HG03097 (cell line): ENCODE measurements around the gene TBC1D5.
"Not testable (repeated sequence)": the region's sequence is repeated elsewhere in the genome, so short reads cannot be mapped to it uniquely, and the experiment has no call there.

Source experiments
- ATAC-seq: cut with Tn5 transposase; IDR thresholded peaks from one replicate; pipeline ENCODE4 v1.9.1; 2021; ENCODE audit not compliant: unreplicated experiment, low FRiP score

TBC1D5 gene

DNA sequence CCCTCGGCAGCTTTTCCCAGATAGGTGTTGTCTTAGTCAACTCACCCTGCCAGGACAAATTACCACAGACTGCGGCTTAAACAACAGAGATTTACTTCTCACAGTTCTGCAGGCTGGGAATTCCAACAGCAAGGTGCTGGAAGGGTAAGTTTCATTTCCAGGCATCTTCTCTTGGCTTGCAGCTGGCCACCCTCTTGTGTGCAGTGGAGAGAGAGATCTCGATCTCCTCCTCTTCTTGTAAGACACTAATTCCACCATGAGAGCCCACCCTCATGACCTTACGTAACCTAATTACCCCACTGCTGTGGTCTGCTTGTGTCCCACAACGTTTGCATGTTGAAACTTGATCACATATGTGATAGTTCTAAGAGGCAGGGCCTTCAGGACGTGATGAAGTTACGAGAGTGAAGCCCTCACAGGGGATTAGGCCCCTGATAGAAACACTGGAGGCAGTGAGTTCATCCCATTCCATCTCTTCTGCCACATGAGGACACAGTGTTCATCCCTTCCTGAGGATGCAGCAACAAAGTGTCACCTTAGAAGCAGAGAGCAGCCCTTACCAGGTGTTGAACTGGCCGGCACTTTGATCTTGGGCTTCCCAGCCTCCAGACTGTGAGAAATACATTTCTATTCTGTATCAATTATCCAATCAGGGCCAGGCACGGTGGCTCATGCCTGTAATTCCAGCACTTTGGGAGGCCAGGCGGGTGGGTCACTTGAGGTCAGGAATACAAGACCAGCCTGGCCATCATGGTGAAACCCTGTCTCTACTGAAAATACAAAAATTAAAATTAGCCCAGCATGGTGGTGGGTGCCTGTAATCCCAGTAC, 609.9 kb downstream of the TBC1D5 start:
- no peak for ATAC-seq

DNA sequence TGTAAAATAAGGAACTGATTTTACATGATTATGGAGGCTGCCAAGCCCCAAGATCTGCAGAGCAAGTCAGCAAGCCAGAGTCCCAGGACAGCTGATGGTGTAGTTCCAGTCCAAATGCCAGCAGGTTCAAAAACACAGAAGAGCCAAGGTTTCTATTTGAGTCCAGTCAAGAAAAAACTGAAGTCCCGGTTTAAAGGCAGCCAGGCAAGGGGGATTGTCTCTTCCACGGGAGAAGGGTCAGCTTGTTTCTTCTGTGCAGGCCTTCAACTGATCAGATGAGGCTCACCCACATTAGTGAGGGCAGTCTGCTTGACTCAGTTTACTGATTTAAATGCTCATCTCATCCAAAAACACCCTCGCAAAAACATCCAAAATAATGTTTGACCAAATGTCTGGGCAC, 611.5 kb downstream of the TBC1D5 start:
- no peak for ATAC-seq

DNA sequence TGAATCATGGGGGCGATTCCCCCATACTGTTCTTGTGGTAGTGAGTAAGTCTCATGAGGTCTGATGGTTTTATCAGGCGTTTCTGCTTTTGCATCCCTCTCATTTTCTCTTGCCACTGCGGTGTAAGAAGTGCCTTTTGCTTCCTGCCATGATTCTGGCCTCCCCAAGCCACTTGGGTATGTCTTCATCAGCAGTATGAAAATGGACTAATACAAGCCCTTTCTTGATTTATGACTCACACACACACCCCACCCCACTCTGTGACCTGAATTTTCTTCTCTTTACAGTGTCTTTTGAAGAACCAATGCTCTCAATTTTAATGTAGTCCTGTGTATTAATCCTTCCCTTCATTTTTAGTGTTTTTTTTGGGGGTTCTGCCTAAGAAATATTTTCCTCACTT, 612.9 kb downstream of the TBC1D5 start:
- no peak for ATAC-seq

DNA sequence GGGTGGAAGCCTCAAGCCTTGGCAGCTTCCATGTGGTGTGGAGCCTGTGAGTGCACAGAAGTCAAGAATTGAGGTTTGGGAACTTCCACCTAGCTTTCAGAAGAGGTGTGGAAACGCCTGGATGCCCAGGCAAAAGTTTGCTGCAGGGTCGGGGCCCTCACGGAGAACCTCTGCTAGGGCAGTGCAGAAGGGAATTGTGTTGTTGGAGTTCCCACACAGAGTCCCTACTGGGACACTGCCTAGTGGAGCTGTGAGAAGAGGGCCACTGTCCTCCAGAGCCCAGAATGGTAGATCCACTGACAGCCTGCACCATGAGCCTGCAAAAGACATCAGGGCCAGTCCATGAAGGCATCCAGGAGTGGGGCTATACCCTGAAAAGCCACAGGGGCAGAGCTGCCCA, 613.8 kb downstream of the TBC1D5 start:
- ATAC-seq, result not testable (repeated sequence)

DNA sequence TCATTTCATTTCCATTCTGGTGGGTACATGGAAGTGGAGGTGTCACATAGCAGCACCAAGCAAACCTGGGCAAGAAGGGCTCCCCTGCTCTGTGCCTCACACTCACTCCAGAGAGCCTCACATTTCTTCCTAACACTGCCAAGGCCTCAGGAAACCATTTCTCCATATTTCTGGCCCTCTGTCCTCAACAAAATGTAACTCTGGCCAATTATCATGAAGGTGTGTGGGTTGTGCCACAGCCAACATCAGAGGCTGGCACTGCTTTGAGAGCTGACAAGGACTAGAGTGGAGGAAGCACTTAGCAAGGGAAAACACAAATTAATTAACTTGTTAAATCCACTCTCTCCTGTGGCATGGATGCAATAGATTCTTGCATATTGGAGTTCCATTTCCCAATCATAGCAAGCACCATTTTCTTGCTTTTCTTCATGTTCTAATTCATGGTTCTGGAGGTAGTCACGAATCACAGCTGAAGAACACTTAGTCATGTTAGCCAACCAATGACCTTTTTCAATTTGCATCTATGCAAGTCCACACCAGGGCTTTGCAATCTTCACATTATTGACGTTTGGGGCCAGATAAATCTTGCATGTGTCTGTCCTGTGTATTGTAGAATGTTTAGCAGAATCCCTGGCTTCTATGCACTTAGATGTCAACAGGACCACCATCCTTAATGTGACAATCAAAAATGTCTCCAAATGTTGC, 616.5 kb downstream of the TBC1D5 start:
- ATAC-seq, result no peak

DNA sequence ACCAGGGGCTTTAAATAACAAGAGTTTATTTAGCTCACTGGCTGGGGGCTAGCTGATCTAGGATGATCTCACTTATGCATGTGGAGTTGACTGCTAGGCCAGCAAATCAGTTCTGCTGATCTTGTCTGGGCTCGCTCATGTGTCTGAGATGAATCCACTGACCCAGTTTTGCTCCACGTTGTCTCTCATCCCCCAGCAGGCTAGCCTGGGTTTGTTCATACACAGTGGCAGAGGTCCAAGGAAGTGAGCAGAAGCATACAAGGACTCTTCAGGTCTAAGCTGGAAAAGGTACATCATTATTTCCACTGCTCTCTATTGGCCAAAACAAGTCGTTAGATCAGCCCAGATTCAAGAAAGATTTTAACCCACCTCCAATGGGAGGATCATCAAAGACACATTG, 619.7 kb downstream of the TBC1D5 start:
- ATAC-seq, result no peak

DNA sequence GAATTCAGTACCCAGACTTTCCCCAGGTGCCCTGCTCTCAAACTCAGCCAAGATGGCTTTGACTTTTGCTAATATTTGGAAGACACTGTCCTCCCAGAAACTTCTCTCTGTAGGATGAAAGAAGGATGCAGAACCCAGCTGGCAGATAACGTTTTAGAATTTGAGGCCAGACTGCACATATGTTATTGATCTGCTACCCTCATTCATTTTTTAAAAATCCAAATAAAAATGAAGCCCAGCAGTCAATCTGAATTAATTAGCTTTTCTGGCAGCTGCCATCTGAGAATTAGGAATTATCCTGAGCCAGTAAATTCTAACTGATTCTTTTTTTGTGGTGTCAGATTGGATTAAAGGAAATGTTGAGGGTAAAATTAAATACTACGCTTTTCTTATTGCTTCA, 621.1 kb downstream of the TBC1D5 start:
- no peak for ATAC-seq

DNA sequence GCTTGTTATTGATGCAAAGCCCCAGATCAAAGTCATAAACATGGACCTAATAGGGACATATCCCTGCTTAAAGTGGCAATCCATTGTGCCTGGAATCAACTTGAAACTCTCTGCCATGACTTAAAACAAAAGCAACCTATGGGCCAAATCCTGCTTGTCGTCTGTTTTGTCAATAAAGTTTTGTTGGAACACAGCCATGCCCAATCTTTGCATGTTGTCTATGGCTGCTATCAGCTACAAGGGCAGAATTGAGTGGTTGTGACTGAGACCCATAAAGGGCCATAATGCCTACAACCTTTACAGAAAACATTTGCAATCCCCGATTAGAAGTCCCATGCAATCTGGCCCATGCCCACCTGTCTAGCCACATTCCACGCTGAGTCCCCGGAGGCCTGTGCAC, 622.3 kb downstream of the TBC1D5 start:
- ATAC-seq, result no peak

DNA sequence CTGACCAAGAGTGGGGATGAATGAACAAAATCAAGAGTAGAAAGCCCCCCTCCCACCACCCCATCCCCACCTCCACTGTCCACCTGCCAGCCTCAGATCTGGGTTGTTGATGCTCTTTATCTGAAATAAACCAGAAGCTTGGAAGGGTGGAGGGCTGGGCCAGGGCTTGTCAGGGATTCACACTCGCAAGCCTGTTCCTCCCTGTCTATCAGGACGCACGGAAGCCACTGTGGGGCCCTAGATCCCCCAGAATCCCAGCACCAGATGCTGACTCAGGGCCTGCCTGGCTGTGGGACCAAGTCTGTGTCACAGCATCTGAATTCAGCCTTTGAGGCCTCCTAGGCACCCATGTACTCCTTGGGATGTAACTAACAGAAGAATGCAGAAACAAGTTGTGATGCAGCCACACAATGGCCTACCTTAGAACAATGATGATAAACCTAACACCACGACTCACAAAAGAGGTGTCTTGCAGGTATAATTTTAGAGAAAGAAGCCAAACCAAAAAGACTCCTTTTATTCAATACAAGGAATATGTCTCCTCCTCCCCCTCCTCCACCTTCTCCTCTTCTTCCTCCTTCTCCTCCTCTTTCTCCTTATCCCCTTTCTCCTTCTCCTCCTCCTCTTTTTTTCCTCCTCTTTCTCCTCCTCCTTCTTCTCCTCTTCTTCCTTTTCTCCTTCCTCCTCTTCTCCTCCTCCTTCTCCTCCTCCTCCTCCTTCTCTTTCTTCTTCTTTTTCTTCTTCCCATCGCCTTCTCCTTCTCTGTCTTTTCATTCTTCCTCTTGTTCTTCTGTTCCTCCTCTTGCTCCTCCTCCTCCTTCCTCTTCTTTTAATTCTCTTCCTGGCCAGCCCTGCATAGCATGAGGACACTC, 623.0 kb downstream of the TBC1D5 start:
- ATAC-seq, result no peak

DNA sequence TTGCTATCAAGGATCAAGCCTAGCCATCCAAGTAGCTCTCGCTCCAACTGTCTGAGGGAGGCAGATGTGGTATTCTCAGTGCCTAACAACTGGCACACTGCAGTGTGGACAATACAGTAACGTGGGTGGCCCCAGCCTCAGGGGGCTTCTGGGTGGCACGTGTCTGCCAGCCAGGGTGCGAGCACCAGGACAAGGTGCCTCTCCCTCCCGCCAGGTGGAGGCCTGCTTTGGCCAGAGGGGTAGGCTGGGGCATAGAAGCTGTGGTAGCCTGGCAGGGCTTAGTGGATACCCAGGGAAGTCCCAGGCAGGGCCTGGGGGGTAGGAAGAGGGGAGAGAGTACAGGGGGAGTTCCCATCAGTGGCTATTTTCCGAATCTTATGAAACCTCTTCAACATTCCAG, 623.7 kb downstream of the TBC1D5 start:
- no peak for ATAC-seq

DNA sequence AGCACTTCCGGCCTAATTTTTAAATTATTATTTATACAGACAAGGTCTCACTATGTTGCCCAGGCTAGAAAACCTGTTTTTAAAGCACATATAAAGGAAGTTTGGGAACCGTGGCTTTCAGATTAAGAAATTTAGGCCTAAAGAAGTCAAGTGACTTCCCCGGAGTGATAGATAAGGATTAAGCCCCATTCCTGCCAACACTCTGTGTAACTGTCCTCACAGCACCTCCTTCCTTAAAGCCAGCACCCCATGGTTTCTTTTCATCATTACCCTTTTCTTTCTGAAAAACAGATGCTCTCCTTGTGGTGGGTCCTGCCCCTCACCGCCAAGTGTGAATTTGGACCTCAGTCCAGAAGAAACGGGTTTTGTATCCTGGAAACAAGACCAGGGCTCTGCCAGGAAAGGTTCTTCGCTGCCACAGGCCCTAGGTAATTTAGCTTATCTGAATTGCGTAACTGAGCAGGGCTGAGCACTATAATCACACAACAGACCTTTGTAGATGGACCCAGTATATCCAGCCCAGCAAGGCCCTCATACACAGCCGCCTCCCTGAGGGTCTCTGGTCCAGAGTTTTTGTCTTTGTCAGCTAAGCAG, 626.3 kb downstream of the TBC1D5 start:
- ATAC-seq, result no peak

DNA sequence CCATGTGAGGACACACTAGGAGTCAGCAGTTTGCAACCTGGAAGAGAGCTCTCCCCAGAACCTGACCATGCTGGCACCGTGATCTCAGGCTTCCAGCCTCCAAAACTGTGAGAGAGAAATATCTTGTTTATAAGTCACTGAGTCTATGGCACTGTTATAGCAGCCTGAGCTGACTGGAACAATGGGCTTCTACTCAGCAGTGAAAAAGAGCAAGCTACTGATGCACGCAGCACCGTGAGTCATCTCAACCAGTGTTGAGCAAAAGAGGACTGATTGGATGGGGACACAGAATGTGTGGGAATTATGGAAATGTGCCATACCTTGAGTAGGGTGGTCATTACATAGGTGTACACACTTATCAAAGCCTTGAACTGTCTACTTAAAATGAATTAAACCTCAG, 627.2 kb downstream of the TBC1D5 start:
- ATAC-seq, result no peak

DNA sequence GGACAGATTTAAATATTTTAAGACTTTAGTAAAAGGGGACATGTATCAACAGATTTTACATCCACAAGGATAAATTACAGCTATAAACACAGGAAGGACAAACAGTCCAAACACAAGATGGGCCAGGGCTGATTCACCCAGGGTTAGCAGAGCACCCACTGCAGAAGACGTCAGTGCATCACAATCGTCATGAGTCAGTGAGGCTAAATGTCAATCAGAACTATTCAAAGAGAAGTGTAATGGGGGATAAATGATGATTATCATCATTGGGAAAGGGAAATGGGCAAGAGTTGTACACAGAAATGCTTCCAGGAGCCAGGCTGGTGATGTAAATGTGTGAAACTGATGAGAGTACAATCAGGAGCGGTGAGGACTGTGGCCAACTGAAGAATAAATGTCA, 630.8 kb downstream of the TBC1D5 start:
- ATAC-seq, result no peak

DNA sequence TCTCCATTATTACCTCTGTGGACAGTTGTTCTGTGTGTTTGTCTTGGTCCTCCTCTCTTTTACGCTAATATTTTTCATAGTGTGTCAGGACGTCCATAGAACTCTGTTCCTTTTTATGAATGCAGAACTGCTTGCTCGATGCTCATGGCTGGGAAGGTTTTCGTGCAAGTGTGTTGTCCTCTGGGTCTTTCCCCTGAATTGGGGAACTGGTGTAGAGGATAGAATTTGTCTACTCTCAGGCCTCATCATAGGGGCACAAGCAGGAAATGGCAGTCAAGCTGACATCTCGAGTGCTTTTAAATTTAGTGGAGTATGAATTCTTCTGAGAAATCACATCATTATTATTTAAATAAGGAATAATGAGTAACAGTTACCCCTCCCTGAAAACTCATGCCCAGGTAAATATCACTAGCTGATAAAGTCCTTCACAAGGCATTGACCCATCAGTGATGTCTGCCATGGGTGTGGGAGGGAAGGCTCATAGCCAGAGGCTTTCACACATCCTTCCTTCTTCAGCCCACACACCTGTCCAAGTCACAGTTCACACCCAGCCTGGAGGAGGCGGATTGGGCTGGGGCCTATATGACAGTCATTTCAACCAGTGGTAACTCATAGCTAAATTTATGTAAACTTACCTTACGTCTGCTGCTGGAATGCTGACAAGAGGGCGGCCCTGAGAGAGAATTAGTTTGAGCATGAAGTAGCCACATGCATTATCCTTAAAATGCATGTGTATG, 631.6 kb downstream of the TBC1D5 start:
- no peak for ATAC-seq
